K562 (cell line): ENCODE measurements around the gene CFAP410. TPM values are rescaled to one million over a fixed set of nuclear protein-coding genes. Genes with fewer than 3 reads are reported as not detected.

Source experiments
- CBX2 ChIP-seq: fragments of 200-600 bp; sonication (generic); IDR thresholded peaks from one replicate; pipeline ENCODE4 v1.6.1; 2012; ENCODE audit warnings: mild to moderate bottlenecking, low read length, inconsistent platforms; ENCODE audit not compliant: insufficient read depth, poor library complexity, severe bottlenecking
- CREB3 ChIP-seq: fragments of 450-650 bp; conservative IDR thresholded peaks from 2 replicates; pipeline ENCODE4 v1.6.1; 2016; ENCODE audit warnings: missing genetic modification characterization, low read depth, mild to moderate bottlenecking, missing compliant biosample characterization, moderate library complexity
- ETV1 ChIP-seq: fragments of 450-650 bp; conservative IDR thresholded peaks from 2 replicates; pipeline ENCODE4 v1.6.1; 2016; ENCODE audit warnings: missing genetic modification characterization, control low read depth, low read depth, missing compliant biosample characterization
- FOXO4 ChIP-seq: fragments of 450-650 bp; formaldehyde crosslinking; IDR thresholded peaks from 2 replicates; pipeline ENCODE4 v1.4.0; 2020; ENCODE audit warnings: mild to moderate bottlenecking, moderate library complexity
- PCBP1 ChIP-seq: fragments of 200-400 bp; formaldehyde crosslinking; IDR thresholded peaks from 2 replicates; pipeline ENCODE4 v1.6.1; 2018; ENCODE audit warnings: mild to moderate bottlenecking, low read depth, low read length; ENCODE audit not compliant: poor library complexity, severe bottlenecking
- polyA plus RNA-seq, 8 experiments: library from polyadenylated mRNA; depleted of rRNA in 4 of 8; stranded (reverse) in 5 of 8; unstranded in 3 of 8; fragments of >200 nt; fragmentation: Nextera tagmentation in 2 of 8; fragmentation: Illumina TruSeq in 1 of 8; extraction: Ambion mirVana in 2 of 8; extraction: Trizol in 1 of 8; gene quantifications; 2 replicates each; pipeline versions ENCODE4 v1.2.1 to v1.2.3, GENCODE V29; 2011 to 2014; ENCODE audit warnings: inconsistent platforms in 1 of 8, missing spikeins in 1 of 8
- total RNA-seq, 7 experiments: library from RNA; depleted of rRNA in 6 of 7; stranded (reverse); fragments of >200 nt in 6 of 7; fragmentation: Illumina TruSeq in 2 of 7; extraction: Trizol in 2 of 7; gene quantifications; 2 replicates each; pipeline versions ENCODE4 v1.2.1 to v1.2.3, GENCODE V29; 2011 to 2021; ENCODE audit warnings: low replicate concordance in 1 of 7

CFAP410 gene
- total and polyA plus RNA-seq, 9 of the 15 experiments (the other 6 are each of a cell fraction or from before 2014, with no cell fraction given): 0.07 to 17.3 (median 2.3) TPM

- TF ChIP-seq PCBP1: no peak
- TF ChIP-seq CBX2: no peak
- no peak for TF ChIP-seq FOXO4 (CRISPR knock-in tag)
- no peak for TF ChIP-seq ETV1
- TF ChIP-seq CREB3: no peak
Observed at GRCh38 chr21:44378646-44379514, 39.7 kb upstream of the CFAP410 start (continued).
